Neural cell (in vitro differentiated cells): ENCODE measurements around the gene WWC2. TPM values are rescaled to one million over a fixed set of nuclear protein-coding genes. Genes with fewer than 3 reads are reported as not detected.

Source experiments
- H2AFZ ChIP-seq: fragments of 200-600, 300-800 bp; sonication (generic), shearing (Covaris generic); 2 replicates; pipeline ENCODE4 v1.6.0; 2014; ENCODE audit warnings: low read depth, mild to moderate bottlenecking, antibody characterized with exemption, low read length, moderate library complexity
- H3F3A ChIP-seq: fragments of 200-600 bp; shearing (Covaris generic); 2 replicates; pipeline ENCODE4 v1.6.1; 2016; ENCODE audit warnings: mild to moderate bottlenecking, moderate library complexity, mixed read lengths, antibody characterized with exemption, low read length; ENCODE audit not compliant: insufficient read depth, poor library complexity, severe bottlenecking
- H3K27ac ChIP-seq: fragments of 200-600, 300-800 bp; sonication (generic), shearing (Covaris generic); 2 replicates; pipeline ENCODE4 v1.5.1; 2014; ENCODE audit warnings: mild to moderate bottlenecking, low read length, moderate library complexity
- H3K27me3 ChIP-seq: fragments of 300-800, 200-600 bp; sonication (generic), shearing (Covaris generic); 2 replicates; pipeline ENCODE4 v1.6.0; 2014; ENCODE audit warnings: mild to moderate bottlenecking, low read depth, low read length, moderate library complexity; ENCODE audit not compliant: insufficient read depth
- H3K36me3 ChIP-seq: fragments of 300-800, 200-600 bp; sonication (generic), shearing (Covaris generic); 2 replicates; pipeline ENCODE4 v1.5.1; 2014; ENCODE audit warnings: mild to moderate bottlenecking, antibody characterized with exemption, low read length, moderate library complexity; ENCODE audit not compliant: insufficient read depth
- H3K4me2 ChIP-seq: fragments of 300-800, 200-600 bp; sonication (generic), shearing (Covaris generic); 2 replicates; pipeline ENCODE4 v1.6.0; 2014; ENCODE audit warnings: mild to moderate bottlenecking, low read length
- H3K4me3 ChIP-seq: fragments of 300-800, 200-600 bp; sonication (generic), shearing (Covaris generic); 2 replicates; pipeline ENCODE4 v1.5.1; 2014; ENCODE audit warnings: mild to moderate bottlenecking, low read length, moderate library complexity
- H3K79me2 ChIP-seq: fragments of 200-600 bp; shearing (Covaris generic); replicated peaks from 2 replicates; pipeline ENCODE4 v1.6.0; 2014; ENCODE audit warnings: mild to moderate bottlenecking, low read length, moderate library complexity; ENCODE audit not compliant: insufficient read depth
- H3K9ac ChIP-seq: fragments of 300-800, 200-600 bp; sonication (generic), shearing (Covaris generic); 2 replicates; pipeline ENCODE4 v1.6.1; 2016; ENCODE audit warnings: mild to moderate bottlenecking, low read length, mixed read lengths
- H3K9me2 ChIP-seq: fragments of 200-600 bp; shearing (Covaris generic); 2 replicates; pipeline ENCODE4 v1.6.1; 2016; ENCODE audit warnings: mild to moderate bottlenecking, low read length, mixed read lengths; ENCODE audit not compliant: insufficient read depth
- H3K9me3 ChIP-seq: fragments of 200-600, 300-800 bp; sonication (generic), shearing (Covaris generic); 2 replicates; pipeline ENCODE4 v1.6.1; 2016; ENCODE audit warnings: mild to moderate bottlenecking, mixed run types, low read length, moderate library complexity, mixed read lengths
- H4K20me1 ChIP-seq: fragments of 200-600 bp; shearing (Covaris generic); 2 replicates; pipeline ENCODE4 v1.6.1; 2016; ENCODE audit warnings: mild to moderate bottlenecking, mixed run types; ENCODE audit not compliant: insufficient read depth
- EP300 ChIP-seq: fragments of 450-650 bp; conservative IDR thresholded peaks from 2 replicates; pipeline ENCODE4 v1.6.1; 2014; ENCODE audit warnings: antibody characterized with exemption, mild to moderate bottlenecking, moderate library complexity; ENCODE audit not compliant: poor library complexity, severe bottlenecking
- EZH2 ChIP-seq: fragments of 200-600, 300-800 bp; shearing (Covaris generic), sonication (generic); IDR thresholded peaks from 2 replicates; pipeline ENCODE4 v1.6.1; 2014; ENCODE audit warnings: antibody characterized with exemption, low read length, borderline replicate concordance, mild to moderate bottlenecking; ENCODE audit not compliant: insufficient read depth, poor library complexity, severe bottlenecking
- MXI1 ChIP-seq: fragments of 450-650 bp; conservative IDR thresholded peaks from 2 replicates; pipeline ENCODE4 v1.6.1; 2014; ENCODE audit warnings: antibody characterized with exemption, mild to moderate bottlenecking; ENCODE audit not compliant: poor library complexity, severe bottlenecking
- POLR2AphosphoS5 ChIP-seq: IDR thresholded peaks from 2 replicates; pipeline ENCODE4 v1.6.1; 2012
- RAD21 ChIP-seq: fragments of 450-650 bp; conservative IDR thresholded peaks from 2 replicates; pipeline ENCODE4 v1.6.1; 2014; ENCODE audit warnings: antibody characterized with exemption, mild to moderate bottlenecking, moderate library complexity
- SMC3 ChIP-seq: fragments of 450-650 bp; conservative IDR thresholded peaks from 2 replicates; pipeline ENCODE4 v1.6.1; 2014; ENCODE audit warnings: antibody characterized with exemption, mild to moderate bottlenecking, moderate library complexity; ENCODE audit not compliant: poor library complexity
- TAF1 ChIP-seq: IDR thresholded peaks from 2 replicates; pipeline ENCODE4 v1.6.1; 2012; ENCODE audit warnings: low read depth
- polyA plus RNA-seq: library from polyadenylated mRNA; depleted of rRNA; stranded (reverse); fragments of >200 nt; gene quantifications from 2 replicates; pipeline ENCODE4 v1.2.3, GENCODE V29; 2014
- TF ChIP-seq, protein P1 (sequence below): fragments of 450-650 bp; IDR thresholded peaks from 2 replicates; pipeline ENCODE4 v1.5.1; 2014; ENCODE audit warnings: antibody characterized with exemption, mild to moderate bottlenecking, moderate library complexity; ENCODE audit not compliant: poor library complexity, severe bottlenecking
- TF ChIP-seq, protein P2 (sequence below): IDR thresholded peaks from 2 replicates; pipeline ENCODE4 v1.6.1; 2012; ENCODE audit warnings: borderline replicate concordance

Gene WWC2
- polyA plus RNA-seq, 1 donor from 2014 or later: 5.7 TPM

DNA sequence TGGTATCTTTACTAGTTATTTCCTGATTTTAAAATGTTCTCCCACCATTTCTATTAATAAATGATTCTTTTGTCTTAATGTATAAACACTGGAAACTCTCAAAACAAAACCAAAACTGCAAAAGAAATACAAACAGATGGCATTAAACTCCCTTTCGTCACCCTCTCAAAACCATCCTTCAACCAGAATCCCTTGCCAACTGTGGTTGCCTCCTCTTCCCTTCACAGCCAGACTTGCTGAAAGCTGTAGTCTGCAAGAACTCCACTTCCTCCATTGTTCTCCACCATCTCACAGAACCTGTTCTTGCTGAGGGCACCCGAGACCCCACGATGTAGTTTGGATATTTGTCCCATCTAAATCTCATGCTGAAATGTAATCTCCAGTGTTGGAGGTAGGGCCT is 96.5 kb downstream of the WWC2 start:
- Histone ChIP-seq H3K4me2 (no peak overlapping the region), H2AFZ (no peak overlapping the region), H3K79me2 (no peaks in the 10 kb centered on the region), H4K20me1 (no peaks in the 10 kb centered on the region), H3K27me3 (no peaks in the 10 kb centered on the region), H3K36me3 (no peaks in the 10 kb centered on the region), H3F3A (no peaks in the 10 kb centered on the region), H3K9ac (no peak overlapping the region), H3K4me3 (no peak overlapping the region), H3K9me2 (no peaks in the 10 kb centered on the region), H3K9me3 (no peaks in the 10 kb centered on the region), H3K27ac (no peak overlapping the region)
- no peak for TF ChIP-seq RAD21
- no peak for TF ChIP-seq EP300
- TF ChIP-seq SMC3: no peak
- TF ChIP-seq, protein P1, sequence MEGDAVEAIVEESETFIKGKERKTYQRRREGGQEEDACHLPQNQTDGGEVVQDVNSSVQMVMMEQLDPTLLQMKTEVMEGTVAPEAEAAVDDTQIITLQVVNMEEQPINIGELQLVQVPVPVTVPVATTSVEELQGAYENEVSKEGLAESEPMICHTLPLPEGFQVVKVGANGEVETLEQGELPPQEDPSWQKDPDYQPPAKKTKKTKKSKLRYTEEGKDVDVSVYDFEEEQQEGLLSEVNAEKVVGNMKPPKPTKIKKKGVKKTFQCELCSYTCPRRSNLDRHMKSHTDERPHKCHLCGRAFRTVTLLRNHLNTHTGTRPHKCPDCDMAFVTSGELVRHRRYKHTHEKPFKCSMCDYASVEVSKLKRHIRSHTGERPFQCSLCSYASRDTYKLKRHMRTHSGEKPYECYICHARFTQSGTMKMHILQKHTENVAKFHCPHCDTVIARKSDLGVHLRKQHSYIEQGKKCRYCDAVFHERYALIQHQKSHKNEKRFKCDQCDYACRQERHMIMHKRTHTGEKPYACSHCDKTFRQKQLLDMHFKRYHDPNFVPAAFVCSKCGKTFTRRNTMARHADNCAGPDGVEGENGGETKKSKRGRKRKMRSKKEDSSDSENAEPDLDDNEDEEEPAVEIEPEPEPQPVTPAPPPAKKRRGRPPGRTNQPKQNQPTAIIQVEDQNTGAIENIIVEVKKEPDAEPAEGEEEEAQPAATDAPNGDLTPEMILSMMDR: no peak
- TF ChIP-seq, protein P2, sequence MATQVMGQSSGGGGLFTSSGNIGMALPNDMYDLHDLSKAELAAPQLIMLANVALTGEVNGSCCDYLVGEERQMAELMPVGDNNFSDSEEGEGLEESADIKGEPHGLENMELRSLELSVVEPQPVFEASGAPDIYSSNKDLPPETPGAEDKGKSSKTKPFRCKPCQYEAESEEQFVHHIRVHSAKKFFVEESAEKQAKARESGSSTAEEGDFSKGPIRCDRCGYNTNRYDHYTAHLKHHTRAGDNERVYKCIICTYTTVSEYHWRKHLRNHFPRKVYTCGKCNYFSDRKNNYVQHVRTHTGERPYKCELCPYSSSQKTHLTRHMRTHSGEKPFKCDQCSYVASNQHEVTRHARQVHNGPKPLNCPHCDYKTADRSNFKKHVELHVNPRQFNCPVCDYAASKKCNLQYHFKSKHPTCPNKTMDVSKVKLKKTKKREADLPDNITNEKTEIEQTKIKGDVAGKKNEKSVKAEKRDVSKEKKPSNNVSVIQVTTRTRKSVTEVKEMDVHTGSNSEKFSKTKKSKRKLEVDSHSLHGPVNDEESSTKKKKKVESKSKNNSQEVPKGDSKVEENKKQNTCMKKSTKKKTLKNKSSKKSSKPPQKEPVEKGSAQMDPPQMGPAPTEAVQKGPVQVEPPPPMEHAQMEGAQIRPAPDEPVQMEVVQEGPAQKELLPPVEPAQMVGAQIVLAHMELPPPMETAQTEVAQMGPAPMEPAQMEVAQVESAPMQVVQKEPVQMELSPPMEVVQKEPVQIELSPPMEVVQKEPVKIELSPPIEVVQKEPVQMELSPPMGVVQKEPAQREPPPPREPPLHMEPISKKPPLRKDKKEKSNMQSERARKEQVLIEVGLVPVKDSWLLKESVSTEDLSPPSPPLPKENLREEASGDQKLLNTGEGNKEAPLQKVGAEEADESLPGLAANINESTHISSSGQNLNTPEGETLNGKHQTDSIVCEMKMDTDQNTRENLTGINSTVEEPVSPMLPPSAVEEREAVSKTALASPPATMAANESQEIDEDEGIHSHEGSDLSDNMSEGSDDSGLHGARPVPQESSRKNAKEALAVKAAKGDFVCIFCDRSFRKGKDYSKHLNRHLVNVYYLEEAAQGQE: no peak
- no peak for TF ChIP-seq TAF1
- TF ChIP-seq MXI1: no peak
- TF ChIP-seq EZH2: no peak
- no peak for TF ChIP-seq POLR2AphosphoS5

DNA sequence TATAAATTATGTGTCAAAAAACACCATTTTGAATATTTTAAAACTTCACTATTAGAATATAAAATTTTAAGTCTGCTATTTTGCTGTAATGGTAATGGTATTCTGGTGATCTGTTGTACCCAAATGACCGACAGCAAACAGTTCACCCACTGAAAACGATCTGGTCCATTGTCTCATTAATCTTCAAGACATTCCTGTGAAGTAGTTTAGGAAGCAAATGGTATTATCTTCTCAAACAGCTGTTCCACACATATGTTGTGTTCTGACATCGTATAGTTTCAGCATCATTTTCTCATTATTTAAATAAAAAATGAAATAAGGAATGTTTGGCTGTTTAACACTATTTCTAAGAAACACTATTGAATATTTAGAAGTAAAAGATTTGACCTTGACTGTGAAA is 98.1 kb downstream of the WWC2 start:
- no peaks in the 10 kb centered on the region for H3K79me2 ChIP-seq
- H3K36me3 ChIP-seq: no peaks in the 10 kb centered on the region

More for the DNA sequence above, 98.1 kb downstream of the WWC2 start:
- TF ChIP-seq, protein P2: no peak
- TF ChIP-seq EP300 (no peak), SMC3 (no peak)
- TF ChIP-seq, protein P1: no peak
- Histone ChIP-seq H3K4me3 (no peak overlapping the region), H3K4me2 (no peak overlapping the region), H3K27ac (no peak overlapping the region), H2AFZ (no peak overlapping the region), H3F3A (no peaks in the 10 kb centered on the region), H3K27me3 (no peaks in the 10 kb centered on the region), H4K20me1 (no peaks in the 10 kb centered on the region), H3K9ac (no peak overlapping the region), H3K9me2 (no peaks in the 10 kb centered on the region), H3K9me3 (no peaks in the 10 kb centered on the region)
